GM23338 (cell line): Measurements from ENCODE around the gene BORCS8. TPM values are rescaled to one million over a fixed set of nuclear protein-coding genes. Genes with fewer than 3 reads are reported as not detected.

ENCODE experiments used
- ATAC-seq: fragments of 200-7000 bp; cut with Tn5 transposase; 3 replicates; pipeline ENCODE4 v1.9.1; 2020
- DNase-seq: peaks from one replicate; pipeline ENCODE4 v3.0.0-alpha.2; 2015; ENCODE audit warnings: low spot score
- H2AFZ ChIP-seq: fragments of 200-600 bp; sonication (generic); 2 replicates; pipeline ENCODE4 v1.8.0; 2016; ENCODE audit warnings: antibody characterized with exemption, mild to moderate bottlenecking, moderate library complexity
- H3F3A ChIP-seq: fragments of 200-600 bp; sonication (generic); replicated peaks from 2 replicates; pipeline ENCODE4 v1.8.0; 2017; ENCODE audit warnings: antibody characterized with exemption, mixed run types, low read depth
- H3K27ac ChIP-seq: fragments of 200-600 bp; sonication (generic); 2 replicates; pipeline ENCODE4 v1.6.1; 2016; ENCODE audit warnings: low read depth
- H3K27me3 ChIP-seq: fragments of 200-600 bp; sonication (generic); 2 replicates; pipeline ENCODE4 v1.8.0; 2016; ENCODE audit warnings: mild to moderate bottlenecking, mixed run types, moderate library complexity; ENCODE audit not compliant: insufficient read depth
- H3K36me3 ChIP-seq: fragments of 200-600 bp; sonication (generic); 2 replicates; pipeline ENCODE4 v1.8.0; 2016; ENCODE audit warnings: mild to moderate bottlenecking; ENCODE audit not compliant: insufficient read depth
- H3K4me1 ChIP-seq: fragments of 200-600 bp; sonication (generic); 2 replicates; pipeline ENCODE4 v1.8.0; 2016; ENCODE audit warnings: mild to moderate bottlenecking, moderate library complexity; ENCODE audit not compliant: insufficient read depth
- H3K4me2 ChIP-seq: fragments of 200-600 bp; sonication (generic); 2 replicates; pipeline ENCODE4 v1.7.1; 2017; ENCODE audit warnings: mixed run types
- H3K4me3 ChIP-seq: fragments of 200-600 bp; sonication (generic); 2 replicates; pipeline ENCODE4 v1.6.1; 2016; ENCODE audit warnings: mixed run types
- H3K79me2 ChIP-seq: fragments of 200-600 bp; sonication (generic); replicated peaks from 2 replicates; pipeline ENCODE4 v1.8.0; 2017; ENCODE audit warnings: mild to moderate bottlenecking; ENCODE audit not compliant: insufficient read depth
- H3K9me2 ChIP-seq: fragments of 200-600 bp; sonication (generic); 2 replicates; pipeline ENCODE4 v1.8.0; 2017; ENCODE audit not compliant: insufficient read depth
- H4K20me1 ChIP-seq: fragments of 200-600 bp; sonication (generic); replicated peaks from 2 replicates; pipeline ENCODE4 v1.8.0; 2017; ENCODE audit warnings: mild to moderate bottlenecking; ENCODE audit not compliant: insufficient read depth
- H3K27ac Mint-ChIP-seq: 2 replicates; pipeline ENCODE4 v1.8.0; 2020; ENCODE audit warnings: inconsistent platforms, mild to moderate bottlenecking, moderate library complexity, mixed read lengths
- H3K27me3 Mint-ChIP-seq: 3 replicates; pipeline ENCODE4 v1.8.0; 2022; ENCODE audit warnings: low read depth, mild to moderate bottlenecking, moderate library complexity, mixed read lengths, inconsistent platforms; ENCODE audit not compliant: insufficient read depth, poor library complexity
- H3K36me3 Mint-ChIP-seq: 3 replicates; pipeline ENCODE4 v1.8.0; 2021; ENCODE audit warnings: low read depth, mild to moderate bottlenecking, inconsistent platforms, moderate library complexity, mixed read lengths
- H3K4me1 Mint-ChIP-seq: 3 replicates; pipeline ENCODE4 v1.8.0; 2020; ENCODE audit warnings: mild to moderate bottlenecking, inconsistent platforms, mixed read lengths
- H3K4me3 Mint-ChIP-seq: 3 replicates; pipeline ENCODE4 v1.8.0; 2021; ENCODE audit warnings: moderate library complexity, mild to moderate bottlenecking, inconsistent platforms, mixed read lengths
- H3K9me3 Mint-ChIP-seq: 3 replicates; pipeline ENCODE4 v1.8.0; 2020; ENCODE audit warnings: moderate library complexity, mild to moderate bottlenecking, inconsistent platforms, mixed read lengths
- CREB1 ChIP-seq: fragments of 250-450 bp; sonication (Bioruptor Pico); IDR thresholded peaks from 2 replicates; pipeline ENCODE4 v1.5.0; 2020; ENCODE audit warnings: low read depth, mild to moderate bottlenecking, moderate library complexity
- CTCF ChIP-seq, 2 experiments: fragments of 200-600 bp in 1 of 2; sonication (generic) in 1 of 2; conservative IDR thresholded peaks; 2 replicates each; pipeline versions ENCODE4 v1.5.1 to v1.6.1; 2016 to 2017; ENCODE audit warnings: antibody characterized with exemption in 2 of 2, low read depth in 2 of 2, mild to moderate bottlenecking in 2 of 2, moderate library complexity in 1 of 2
- ETS1 ChIP-seq: IDR thresholded peaks from 2 replicates; pipeline ENCODE4 v1.6.1; 2016; ENCODE audit warnings: antibody characterized with exemption
- EZH2 ChIP-seq: fragments of 200-600 bp; sonication (generic); IDR thresholded peaks from one replicate; pipeline ENCODE4 v1.8.0; 2017; ENCODE audit warnings: antibody characterized with exemption, mild to moderate bottlenecking, low read depth; ENCODE audit not compliant: unreplicated experiment
- EZH2phosphoT487 ChIP-seq: fragments of 200-600 bp; sonication (generic); IDR thresholded peaks from one replicate; pipeline ENCODE4 v1.8.1; 2018; ENCODE audit warnings: antibody characterized with exemption; ENCODE audit not compliant: unreplicated experiment
- JUNB ChIP-seq: IDR thresholded peaks from one replicate; pipeline ENCODE4 v1.6.1; 2016; ENCODE audit warnings: antibody characterized with exemption; ENCODE audit not compliant: unreplicated experiment
- NANOG ChIP-seq: IDR thresholded peaks from 2 replicates; pipeline ENCODE4 v1.6.1; 2016; ENCODE audit warnings: antibody characterized with exemption, borderline replicate concordance
- POLR2AphosphoS5 ChIP-seq: IDR thresholded peaks from 2 replicates; pipeline ENCODE4 v1.6.1; 2016; ENCODE audit warnings: antibody characterized with exemption, low read depth
- REST ChIP-seq: IDR thresholded peaks from one replicate; pipeline ENCODE4 v1.6.1; 2018; ENCODE audit warnings: antibody characterized with exemption; ENCODE audit not compliant: unreplicated experiment
- STAT1 ChIP-seq: IDR thresholded peaks from one replicate; pipeline ENCODE4 v1.6.1; 2016; ENCODE audit warnings: antibody characterized with exemption; ENCODE audit not compliant: unreplicated experiment
- ZNF114 ChIP-seq: fragments of 250-450 bp; sonication (Bioruptor Pico); IDR thresholded peaks from 2 replicates; pipeline ENCODE4 v1.5.0; 2020; ENCODE audit warnings: mild to moderate bottlenecking, moderate library complexity
- ZNF331 ChIP-seq: fragments of 250-450 bp; sonication (Bioruptor Pico); IDR thresholded peaks from 2 replicates; pipeline ENCODE4 v1.5.0; 2020; ENCODE audit warnings: low read depth, mild to moderate bottlenecking, moderate library complexity
- ZNF462 ChIP-seq: fragments of 250-450 bp; sonication (Bioruptor Pico); IDR thresholded peaks from 2 replicates; pipeline ENCODE4 v1.5.0; 2020; ENCODE audit warnings: mild to moderate bottlenecking, moderate library complexity
- polyA plus RNA-seq: library from polyadenylated mRNA; unstranded; fragments of >200 nt; fragmentation: Nextera tagmentation; extraction: Ambion mirVana; gene quantifications from 2 replicates; pipeline ENCODE4 v1.2.1, GENCODE V29; 2016
- total RNA-seq: library from RNA; depleted of rRNA; stranded (reverse); fragments of >200 nt; shearing (Covaris generic); gene quantifications from 2 replicates; pipeline ENCODE4 v1.2.3, GENCODE V29; 2014

The BORCS8 gene
- total and polyA plus RNA-seq, 2 experiments from 2014 or later, result 15.1 to 18.8 TPM

GRCh38 chr19:19145281-19145680, 46.7 kb downstream of the BORCS8 start:
- TF ChIP-seq ZNF331 (CRISPR knock-in tag) (no peak), ZNF462 (CRISPR knock-in tag) (no peak), EZH2 (no peak), POLR2AphosphoS5 (no peak), JUNB (no peak), CREB1 (CRISPR knock-in tag) (no peak), REST (no peak), CTCF (conservative IDR thresholded peaks at IDR 0.05; ENCODE audit: low read depth in 2 of 2) (no peak), STAT1 (no peak), ZNF114 (CRISPR knock-in tag) (no peak), EZH2phosphoT487 (no peak), NANOG (no peak), ETS1 (no peak)
- Mint-ChIP-seq H3K4me1 (no peaks in the 10 kb centered on the region), H3K27ac (no peak overlapping the region), H3K4me3 (no peak overlapping the region), H3K9me3 (no peaks in the 10 kb centered on the region), H3K36me3 (peaks cover 8% of the 10 kb centered on the region; the same call in 2 of the 3 replicates), H3K27me3 (peaks cover 19% of the 10 kb centered on the region)
- Histone ChIP-seq H2AFZ (0 out of 2 replicates have a peak overlapping the region, but pooled peaks have one; percentile 94), H3K9me2 (no peaks in the 10 kb centered on the region), H3K27ac (no peak overlapping the region), H3K79me2 (no peaks in the 10 kb centered on the region), H3F3A (no peaks in the 10 kb centered on the region), H3K36me3 (no peaks in the 10 kb centered on the region), H3K4me1 (no peaks in the 10 kb centered on the region), H4K20me1 (no peaks in the 10 kb centered on the region), H3K27me3 (no peaks in the 10 kb centered on the region), H3K4me3 (peak overlapping the region; percentile 40; the same call in 1 of the 2 replicates), H3K4me2 (peak overlapping the region; percentile 74)
- DNase-seq (no peak), ATAC-seq (no peak)
